T-helper 22 cell (primary cell): Measurements from ENCODE around the gene MRPL46.

ENCODE experiments used
- DNase-seq: peaks from one replicate; pipeline ENCODE4 v3.0.0-alpha.2; 2020; ENCODE audit warnings: low read depth

The MRPL46 gene

GRCh38 chr15:88467073-88467934 lies at the start of gene MRPL46, which contains the start of gene MRPS11:
TSS of gene MRPL46 (minus strand) at chr15:88467388. CDS start at chr15:88467377, 11 bp downstream.
TSS of gene MRPS11 (plus strand) at chr15:88467708. CDS start at chr15:88467718, 10 bp downstream.
- DNase-seq: peak; percentile 81

GRCh38 chr15:88513195-88513594 lies 46.0 kb upstream of the MRPL46 start:
- no peak for DNase-seq

- no peak for DNase-seq
These were observed 45.4 kb upstream of the MRPL46 start for GRCh38 chr15:88512601-88513000.

- DNase-seq: no peak
These were observed 44.9 kb upstream of the MRPL46 start for GRCh38 chr15:88512078-88512477.

- no peak for DNase-seq
These were observed 44.0 kb upstream of the MRPL46 start for GRCh38 chr15:88511161-88511560.

GRCh38 chr15:88509964-88510363 lies 42.8 kb upstream of the MRPL46 start:
- DNase-seq: no peak

GRCh38 chr15:88509321-88509720 lies 42.1 kb upstream of the MRPL46 start:
- no peak for DNase-seq

GRCh38 chr15:88506628-88507027 lies 39.4 kb upstream of the MRPL46 start:
- no peak for DNase-seq

- no peak for DNase-seq
These were observed 38.5 kb upstream of the MRPL46 start for GRCh38 chr15:88505721-88506120.

- no peak for DNase-seq
These were observed 37.3 kb upstream of the MRPL46 start for GRCh38 chr15:88504445-88504844.

GRCh38 chr15:88498996-88499395 lies 31.8 kb upstream of the MRPL46 start:
- no peak for DNase-seq

GRCh38 chr15:88497109-88497765 lies 30.0 kb upstream of the MRPL46 start:
- no peak for DNase-seq

GRCh38 chr15:88493844-88494243 lies 26.7 kb upstream of the MRPL46 start:
- DNase-seq: no peak

- no peak for DNase-seq
These were observed 24.0 kb upstream of the MRPL46 start for GRCh38 chr15:88491158-88491557.

GRCh38 chr15:88490036-88490435 lies 22.8 kb upstream of the MRPL46 start:
- no peak for DNase-seq

- DNase-seq: no peak
These were observed 22.1 kb upstream of the MRPL46 start for GRCh38 chr15:88489321-88489720.

- DNase-seq: no peak
These were observed 20.8 kb upstream of the MRPL46 start for GRCh38 chr15:88487796-88488523.

GRCh38 chr15:88487178-88487795 lies 20.1 kb upstream of the MRPL46 start:
- no peak for DNase-seq

- no peak for DNase-seq
These were observed 17.6 kb upstream of the MRPL46 start for GRCh38 chr15:88484682-88485331.

- no peak for DNase-seq
These were observed 15.1 kb upstream of the MRPL46 start for GRCh38 chr15:88482263-88482662.

- DNase-seq: no peak
These were observed 13.8 kb upstream of the MRPL46 start for GRCh38 chr15:88480981-88481380.

- no peak for DNase-seq
These were observed 12.0 kb upstream of the MRPL46 start for GRCh38 chr15:88479169-88479568.
